ENCODE measurements around the gene XYLT1. TPM values are rescaled to one million over a fixed set of nuclear protein-coding genes. Genes with fewer than 3 reads are reported as not detected.

Gene XYLT1
- polyA plus RNA-seq, 1 donor (not counting 4 experiments of a cell fraction or from before 2014, with no cell fraction given) = 4.4 TPM

DNA sequence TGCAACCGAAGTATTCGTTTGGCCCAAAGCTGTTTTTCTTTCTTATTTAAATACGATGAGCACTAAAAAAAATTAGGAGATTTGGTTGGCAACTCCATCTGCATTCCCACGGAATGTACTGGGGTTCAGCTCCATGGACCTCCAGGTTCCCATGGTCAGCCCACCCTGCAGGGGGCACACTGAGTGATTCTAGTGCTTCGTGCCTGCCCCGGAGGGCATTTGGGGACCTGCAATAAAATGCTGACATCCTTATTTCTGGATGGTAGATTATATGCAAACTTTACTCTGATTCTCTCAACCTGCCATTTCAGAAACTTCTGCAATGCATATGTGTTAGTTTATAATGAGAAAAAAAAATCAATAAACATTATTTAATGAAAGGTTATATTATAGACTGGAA lies 339.4 kb downstream of the XYLT1 start:
- FAIRE-seq = no peak
- Histone ChIP-seq H3K4me2 (ENCODE audit: control insufficient read depth, extremely low read depth, insufficient read depth, low read depth, low read length) (no peak overlapping the region), H3K4me3 (ENCODE audit: control insufficient read depth in 2 of 3, extremely low read depth in 1 of 3, insufficient read depth in 2 of 3, low read depth in 1 of 3, low read length in 3 of 3) (no peak overlapping the region), H3K27ac (ENCODE audit: control insufficient read depth, insufficient read depth, low read length) (no peak overlapping the region), H3K9me1 (ENCODE audit: control insufficient read depth, extremely low read depth, insufficient read depth, low read length) (no peaks in the 10 kb centered on the region), H4K20me1 (ENCODE audit: control insufficient read depth, extremely low read depth, insufficient read depth, low read length) (no peaks in the 10 kb centered on the region), H3K4me1 (ENCODE audit: control insufficient read depth, extremely low read depth, insufficient read depth, low read length) (no peaks in the 10 kb centered on the region), H3K9me3 (ENCODE audit: control insufficient read depth, low read depth, low read length) (no peaks in the 10 kb centered on the region), H3K9ac (ENCODE audit: control insufficient read depth, extremely low read depth, insufficient read depth, low read length) (no peak overlapping the region), H3K27me3 (ENCODE audit: control insufficient read depth, extremely low read depth, insufficient read depth, low read length) (no peaks in the 10 kb centered on the region), H2AFZ (ENCODE audit: control insufficient read depth, low read length) (no peak overlapping the region), H3K36me3 (ENCODE audit: control insufficient read depth in 2 of 2, extremely low read depth in 1 of 2, insufficient read depth in 2 of 2, low read length in 2 of 2) (no peaks in the 10 kb centered on the region), H3K79me2 (ENCODE audit: control insufficient read depth, insufficient read depth, low read length) (no peaks in the 10 kb centered on the region)
- TF ChIP-seq EZH2 (IDR thresholded peaks at IDR 0.05; ENCODE audit: low read length) = no peak
- TF ChIP-seq, protein P1, sequence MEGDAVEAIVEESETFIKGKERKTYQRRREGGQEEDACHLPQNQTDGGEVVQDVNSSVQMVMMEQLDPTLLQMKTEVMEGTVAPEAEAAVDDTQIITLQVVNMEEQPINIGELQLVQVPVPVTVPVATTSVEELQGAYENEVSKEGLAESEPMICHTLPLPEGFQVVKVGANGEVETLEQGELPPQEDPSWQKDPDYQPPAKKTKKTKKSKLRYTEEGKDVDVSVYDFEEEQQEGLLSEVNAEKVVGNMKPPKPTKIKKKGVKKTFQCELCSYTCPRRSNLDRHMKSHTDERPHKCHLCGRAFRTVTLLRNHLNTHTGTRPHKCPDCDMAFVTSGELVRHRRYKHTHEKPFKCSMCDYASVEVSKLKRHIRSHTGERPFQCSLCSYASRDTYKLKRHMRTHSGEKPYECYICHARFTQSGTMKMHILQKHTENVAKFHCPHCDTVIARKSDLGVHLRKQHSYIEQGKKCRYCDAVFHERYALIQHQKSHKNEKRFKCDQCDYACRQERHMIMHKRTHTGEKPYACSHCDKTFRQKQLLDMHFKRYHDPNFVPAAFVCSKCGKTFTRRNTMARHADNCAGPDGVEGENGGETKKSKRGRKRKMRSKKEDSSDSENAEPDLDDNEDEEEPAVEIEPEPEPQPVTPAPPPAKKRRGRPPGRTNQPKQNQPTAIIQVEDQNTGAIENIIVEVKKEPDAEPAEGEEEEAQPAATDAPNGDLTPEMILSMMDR (optimal IDR thresholded peaks at IDR 0.05 in 1 of 3, IDR thresholded peaks at IDR 0.05 in 1 of 3, conservative IDR thresholded peaks at IDR 0.05 in 1 of 3; ENCODE audit: extremely low read depth in 1 of 3, insufficient read depth in 2 of 3, low read length in 3 of 3) = no peak
- dilution Hi-C loops (cut with MboI; ENCODE audit: extremely low pct_ligation_motif_present, low sequenced_read_pairs) = no loop called here
- DNase-seq (ENCODE audit: low read depth, low spot score) = no peak

DNA sequence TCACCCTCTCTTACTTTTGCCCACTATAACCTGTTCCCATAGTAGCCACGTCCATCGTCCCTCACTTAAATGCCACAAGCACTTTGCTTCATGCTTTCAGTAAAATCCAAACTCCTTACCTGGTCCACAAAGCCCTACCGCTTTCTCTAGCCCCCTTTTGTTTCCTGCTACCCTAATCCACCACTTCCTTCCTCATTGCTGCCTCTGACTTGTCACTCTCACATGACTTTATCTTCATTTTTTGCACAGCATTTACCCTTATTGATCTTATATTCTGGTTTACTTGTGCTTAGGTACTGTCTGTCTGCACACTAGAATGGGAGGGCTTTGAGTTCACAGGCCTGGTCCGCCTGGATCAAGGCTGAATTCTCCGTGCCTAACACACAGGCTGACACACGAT lies 340.0 kb downstream of the XYLT1 start:
- no peaks in the 10 kb centered on the region for H3K27me3 ChIP-seq (ENCODE audit: control insufficient read depth, extremely low read depth, insufficient read depth, low read length)
- no peaks in the 10 kb centered on the region for H4K20me1 ChIP-seq (ENCODE audit: control insufficient read depth, extremely low read depth, insufficient read depth, low read length)
- H3K27ac ChIP-seq (ENCODE audit: control insufficient read depth, insufficient read depth, low read length) = no peak overlapping the region
- no peak for TF ChIP-seq EZH2 (IDR thresholded peaks at IDR 0.05; ENCODE audit: low read length)
- TF ChIP-seq, protein P1 (optimal IDR thresholded peaks at IDR 0.05 in 1 of 3, IDR thresholded peaks at IDR 0.05 in 1 of 3, conservative IDR thresholded peaks at IDR 0.05 in 1 of 3; ENCODE audit: extremely low read depth in 1 of 3, insufficient read depth in 2 of 3, low read length in 3 of 3) = no peak
- FAIRE-seq (no peak), DNase-seq (ENCODE audit: low read depth, low spot score) (no peak)
- H3K79me2 ChIP-seq (ENCODE audit: control insufficient read depth, insufficient read depth, low read length) = no peaks in the 10 kb centered on the region
- H3K36me3 ChIP-seq (ENCODE audit: control insufficient read depth in 2 of 2, extremely low read depth in 1 of 2, insufficient read depth in 2 of 2, low read length in 2 of 2) = no peaks in the 10 kb centered on the region
- H3K4me2 ChIP-seq (ENCODE audit: control insufficient read depth, extremely low read depth, insufficient read depth, low read depth, low read length) = no peak overlapping the region
- H2AFZ ChIP-seq (ENCODE audit: control insufficient read depth, low read length) = no peak overlapping the region
- no peaks in the 10 kb centered on the region for H3K9me3 ChIP-seq (ENCODE audit: control insufficient read depth, low read depth, low read length)
- dilution Hi-C loops (cut with MboI; ENCODE audit: extremely low pct_ligation_motif_present, low sequenced_read_pairs) = no loop called here
- H3K9ac ChIP-seq (ENCODE audit: control insufficient read depth, extremely low read depth, insufficient read depth, low read length) = no peak overlapping the region
- peaks cover 3% of the 10 kb centered on the region for H3K9me1 ChIP-seq (ENCODE audit: control insufficient read depth, extremely low read depth, insufficient read depth, low read length)
- H3K4me1 ChIP-seq (ENCODE audit: control insufficient read depth, extremely low read depth, insufficient read depth, low read length) = no peaks in the 10 kb centered on the region
- H3K4me3 ChIP-seq (ENCODE audit: control insufficient read depth in 2 of 3, extremely low read depth in 1 of 3, insufficient read depth in 2 of 3, low read depth in 1 of 3, low read length in 3 of 3) = no peak overlapping the region
